Stimulated activated naive CD8-positive, alpha-beta T cell treated with anti-CD3 and anti-CD28 coated beads, Interleukin-15, Interleukin-2, amounts not matched to agents 100 U/mL and 50 U/mL, for 24 hours (primary cell): ENCODE data around the gene GID8.

Experiments used
- ATAC-seq: fragments of 150-1000 bp; cut with Tn5 transposase; one replicate; pipeline ENCODE4 v1.10.0; 2021
- DNase-seq: peaks from one replicate; pipeline ENCODE4 v3.0.0; 2021

Gene GID8

GRCh38 chr20:62943396-62943795, 5.4 kb downstream of the GID8 start:
- no peak for ATAC-seq

GRCh38 chr20:62944184-62944583, 6.2 kb downstream of the GID8 start:
- no peak for ATAC-seq
- DNase-seq = no peak

More at GRCh38 chr20:62943396-62943795, 5.4 kb downstream of the GID8 start:
- no peak for DNase-seq

GRCh38 chr20:62944746-62945145, 6.8 kb downstream of the GID8 start:
- ATAC-seq (no peak), DNase-seq (no peak)

GRCh38 chr20:62945771-62946339, 7.9 kb downstream of the GID8 start:
- ATAC-seq (no peak), DNase-seq (no peak)

GRCh38 chr20:62946918-62947317, 9.0 kb downstream of the GID8 start:
- ATAC-seq = no peak
- no peak for DNase-seq

- DNase-seq (no peak), ATAC-seq (no peak)
Observed at GRCh38 chr20:62947532-62948300, 9.8 kb downstream of the GID8 start.

- DNase-seq (no peak), ATAC-seq (no peak)
Observed at GRCh38 chr20:62949153-62949821, 11.3 kb downstream of the GID8 start.

- no peak for ATAC-seq
- no peak for DNase-seq
Observed at GRCh38 chr20:62949962-62950361, 12.0 kb downstream of the GID8 start.

- DNase-seq = no peak
- no peak for ATAC-seq
Observed at GRCh38 chr20:62950741-62951140, 12.8 kb downstream of the GID8 start.

GRCh38 chr20:62951143-62951895, 13.4 kb downstream of the GID8 start:
- DNase-seq (no peak), ATAC-seq (no peak)

- no peak for DNase-seq
- no peak for ATAC-seq
Observed at GRCh38 chr20:62951896-62952372, 14.0 kb downstream of the GID8 start.

GRCh38 chr20:62952373-62952967, 14.5 kb downstream of the GID8 start, which contains the start of gene SLC17A9:
SLC17A9 (plus strand) TSS chr20:62952709; CDS start chr20:62952831, 122 bp downstream.
- ATAC-seq = peak; percentile 75
- DNase-seq = peak; percentile 87

- DNase-seq = no peak
Observed at GRCh38 chr20:62952968-62953838, 15.3 kb downstream of the GID8 start.

GRCh38 chr20:62953839-62954703, 16.1 kb downstream of the GID8 start:
- ATAC-seq (peak; percentile 76), DNase-seq (peak; percentile 77)

More at GRCh38 chr20:62952968-62953838, 15.3 kb downstream of the GID8 start:
- ATAC-seq = peak; percentile 3

GRCh38 chr20:62955519-62956386, 17.8 kb downstream of the GID8 start:
- no peak for DNase-seq
- no peak for ATAC-seq

- DNase-seq (no peak), ATAC-seq (no peak)
Observed at GRCh38 chr20:62956387-62957135, 18.6 kb downstream of the GID8 start.

GRCh38 chr20:62957136-62958117, 19.5 kb downstream of the GID8 start:
- ATAC-seq (no peak), DNase-seq (no peak)
